Astrocyte of the spinal cord (primary cell): Measurements from ENCODE around the gene C9orf78.

ENCODE experiments used
- DNase-seq: peaks from one replicate; pipeline ENCODE4 v3.0.0; 2011; ENCODE audit warnings: low read depth, low spot score
- H3K4me3 ChIP-seq: 2 replicates; pipeline ENCODE4 v1.5.1; 2011; ENCODE audit warnings: low read depth, mild to moderate bottlenecking, low read length, moderate library complexity
- in situ Hi-C: cut with HindIII; loops from 2 replicates; pipeline ENCODE4 v1.10.0; 2017; ENCODE audit warnings: low sequenced_read_pairs
- TF ChIP-seq, protein P1 (sequence below): IDR thresholded peaks from 2 replicates; pipeline ENCODE4 v1.5.1; 2012; ENCODE audit warnings: low read depth, mild to moderate bottlenecking, low read length, inconsistent platforms

C9orf78 gene

DNA sequence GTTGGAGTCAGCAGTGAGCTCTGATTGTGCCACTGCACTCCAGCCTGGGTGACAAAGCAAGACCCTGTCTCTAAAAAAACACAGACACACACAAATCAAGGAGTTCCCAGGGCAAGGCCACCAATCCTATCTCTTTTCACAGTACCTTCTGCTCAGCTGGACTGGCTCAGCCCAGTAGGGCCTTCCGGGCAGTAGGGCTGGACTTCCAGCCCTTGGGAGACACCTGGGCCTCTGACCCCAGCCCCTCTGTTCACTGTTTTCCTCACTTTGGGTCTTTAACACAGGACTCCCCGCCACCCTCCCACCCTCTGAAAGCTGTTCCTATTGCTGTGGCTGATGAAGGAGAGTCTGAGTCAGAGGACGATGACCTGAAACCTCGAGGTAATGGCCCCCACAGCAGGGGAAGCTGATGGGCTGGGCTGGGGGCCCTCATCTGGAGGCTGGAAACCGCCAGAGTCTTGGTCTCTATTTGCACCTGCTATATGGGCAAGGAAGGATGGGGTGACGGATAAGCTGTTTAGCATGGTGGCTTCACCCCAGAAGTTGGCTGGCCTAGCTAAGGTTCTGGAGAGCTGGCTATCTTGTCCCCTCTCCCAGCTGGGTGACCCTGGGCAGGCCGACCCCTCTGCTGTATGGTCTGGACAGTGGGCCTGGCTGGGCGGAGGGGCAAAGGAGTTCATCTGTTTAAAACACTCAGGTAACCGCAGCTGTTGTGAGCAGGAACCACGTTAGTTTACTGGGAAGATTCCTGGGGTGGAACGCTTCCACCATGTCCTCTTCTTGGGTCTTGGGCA lies 25.8 kb upstream of the C9orf78 start:
- TF ChIP-seq, protein P1, sequence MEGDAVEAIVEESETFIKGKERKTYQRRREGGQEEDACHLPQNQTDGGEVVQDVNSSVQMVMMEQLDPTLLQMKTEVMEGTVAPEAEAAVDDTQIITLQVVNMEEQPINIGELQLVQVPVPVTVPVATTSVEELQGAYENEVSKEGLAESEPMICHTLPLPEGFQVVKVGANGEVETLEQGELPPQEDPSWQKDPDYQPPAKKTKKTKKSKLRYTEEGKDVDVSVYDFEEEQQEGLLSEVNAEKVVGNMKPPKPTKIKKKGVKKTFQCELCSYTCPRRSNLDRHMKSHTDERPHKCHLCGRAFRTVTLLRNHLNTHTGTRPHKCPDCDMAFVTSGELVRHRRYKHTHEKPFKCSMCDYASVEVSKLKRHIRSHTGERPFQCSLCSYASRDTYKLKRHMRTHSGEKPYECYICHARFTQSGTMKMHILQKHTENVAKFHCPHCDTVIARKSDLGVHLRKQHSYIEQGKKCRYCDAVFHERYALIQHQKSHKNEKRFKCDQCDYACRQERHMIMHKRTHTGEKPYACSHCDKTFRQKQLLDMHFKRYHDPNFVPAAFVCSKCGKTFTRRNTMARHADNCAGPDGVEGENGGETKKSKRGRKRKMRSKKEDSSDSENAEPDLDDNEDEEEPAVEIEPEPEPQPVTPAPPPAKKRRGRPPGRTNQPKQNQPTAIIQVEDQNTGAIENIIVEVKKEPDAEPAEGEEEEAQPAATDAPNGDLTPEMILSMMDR = no peak
- DNase-seq = no peak
- in situ Hi-C loops = no loop called here
- no peak overlapping the region for H3K4me3 ChIP-seq

DNA sequence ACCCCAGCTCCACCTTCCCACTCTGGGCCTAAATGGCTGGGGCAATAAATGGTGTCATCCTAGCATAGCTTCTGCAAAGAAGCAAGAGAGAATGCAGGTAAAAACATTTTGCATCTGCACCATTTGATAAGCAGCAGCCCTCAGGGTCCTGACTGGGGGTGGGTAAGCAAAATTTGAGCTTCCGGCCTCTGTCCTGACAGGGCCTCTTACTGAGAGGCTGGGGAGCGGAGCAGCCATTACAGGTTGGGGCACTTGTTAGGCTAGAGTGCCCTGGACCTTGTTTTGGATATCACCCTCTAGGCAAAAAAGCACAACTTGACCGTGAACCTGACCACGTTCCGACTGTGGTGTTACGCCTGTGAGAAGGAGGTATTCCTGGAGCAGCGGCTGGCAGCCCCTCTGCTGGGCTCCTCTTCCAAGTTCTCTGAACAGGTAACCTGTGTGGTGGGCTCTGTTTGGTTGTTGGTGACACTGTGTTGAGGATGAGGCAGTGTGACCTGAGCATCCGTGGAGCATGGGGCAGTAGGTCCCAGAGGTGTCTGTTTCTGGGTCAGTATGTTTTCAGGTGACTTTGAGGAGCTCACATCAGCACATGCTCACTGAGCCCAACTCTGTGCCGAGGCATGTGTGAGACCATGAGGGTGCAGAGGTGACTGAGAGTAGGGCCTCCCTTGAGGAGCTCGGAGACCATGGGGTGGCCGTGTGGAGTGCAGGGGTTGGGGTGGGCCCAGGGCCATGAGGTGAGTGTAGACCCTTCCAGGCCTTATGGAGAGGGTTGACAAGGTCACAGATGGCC lies 23.3 kb upstream of the C9orf78 start:
- in situ Hi-C loops = no loop called here

DNA sequence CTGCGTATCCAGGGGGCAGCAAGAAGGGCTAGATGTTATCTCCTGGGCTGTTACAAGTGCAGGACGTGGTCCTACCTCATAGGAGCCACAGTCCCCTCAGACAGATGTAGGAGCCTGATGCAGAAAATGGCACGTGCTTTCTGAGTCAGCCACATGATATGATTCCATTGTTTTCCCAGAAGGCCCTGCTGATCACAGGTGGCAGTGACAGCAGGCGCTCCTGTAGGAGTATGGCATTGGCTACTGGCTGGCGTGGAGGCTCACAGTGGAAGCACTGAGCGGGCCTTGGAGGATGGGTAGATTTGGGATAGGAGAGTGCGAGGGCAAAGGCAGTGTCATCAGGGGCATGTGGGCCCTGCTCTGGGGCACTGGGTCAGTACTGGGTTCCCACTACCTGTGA lies 22.1 kb upstream of the C9orf78 start:
- in situ Hi-C loops = no loop called here
- H3K4me3 ChIP-seq = no peak overlapping the region
- TF ChIP-seq, protein P1 = no peak
- DNase-seq = no peak

More for the DNA sequence above, 23.3 kb upstream of the C9orf78 start:
- TF ChIP-seq, protein P1 = no peak
- DNase-seq = no peak
- H3K4me3 ChIP-seq = no peak overlapping the region

DNA sequence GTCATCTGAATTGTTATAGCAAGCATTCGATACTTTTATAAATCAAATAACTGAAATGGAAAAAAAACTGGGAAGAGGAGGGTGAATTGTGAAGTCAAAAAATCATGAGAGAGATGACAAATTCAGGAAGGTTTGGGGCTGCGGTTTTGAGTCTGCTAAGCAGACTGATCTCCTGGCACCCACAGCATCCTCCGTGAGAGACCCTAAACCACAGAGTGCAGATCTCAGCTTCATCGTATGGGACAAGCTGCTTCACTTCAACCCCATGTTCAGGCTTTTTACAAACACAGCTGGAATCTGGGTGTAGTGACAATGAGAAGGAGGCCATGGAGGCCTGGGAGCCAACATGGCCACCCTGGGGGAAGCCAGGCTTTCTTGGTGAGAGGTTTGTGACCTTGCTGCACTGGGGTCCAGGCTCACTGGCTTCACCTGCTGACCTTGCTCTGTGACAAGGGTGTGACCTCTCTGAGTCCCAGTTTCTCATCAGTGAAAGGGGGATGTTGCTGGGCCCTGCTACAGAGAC lies 19.6 kb upstream of the C9orf78 start:
- TF ChIP-seq, protein P1 = no peak

DNA sequence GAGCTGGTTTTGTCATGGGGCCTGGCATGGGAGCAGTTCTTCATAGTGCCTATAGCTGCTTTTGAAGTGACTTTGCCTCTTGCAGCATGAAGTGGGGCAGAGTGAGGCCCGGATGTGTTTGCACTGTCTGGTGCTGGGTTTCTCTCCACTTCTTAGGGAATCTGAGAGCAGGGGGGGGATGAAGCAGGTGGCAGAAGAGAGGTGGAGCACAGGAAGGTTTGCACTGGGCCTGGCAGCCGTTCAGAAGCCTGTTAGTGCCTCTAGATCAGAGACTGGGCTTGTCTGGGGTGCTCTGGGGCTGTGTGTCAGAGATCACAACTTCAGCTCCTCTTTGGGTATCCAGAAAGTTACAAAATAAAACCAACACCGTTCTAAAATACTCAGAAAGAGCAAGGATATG lies 18.5 kb upstream of the C9orf78 start:
- in situ Hi-C loops = no loop called here

More for the DNA sequence above, 19.6 kb upstream of the C9orf78 start:
- in situ Hi-C loops = no loop called here
- DNase-seq = no peak
- no peak overlapping the region for H3K4me3 ChIP-seq

DNA sequence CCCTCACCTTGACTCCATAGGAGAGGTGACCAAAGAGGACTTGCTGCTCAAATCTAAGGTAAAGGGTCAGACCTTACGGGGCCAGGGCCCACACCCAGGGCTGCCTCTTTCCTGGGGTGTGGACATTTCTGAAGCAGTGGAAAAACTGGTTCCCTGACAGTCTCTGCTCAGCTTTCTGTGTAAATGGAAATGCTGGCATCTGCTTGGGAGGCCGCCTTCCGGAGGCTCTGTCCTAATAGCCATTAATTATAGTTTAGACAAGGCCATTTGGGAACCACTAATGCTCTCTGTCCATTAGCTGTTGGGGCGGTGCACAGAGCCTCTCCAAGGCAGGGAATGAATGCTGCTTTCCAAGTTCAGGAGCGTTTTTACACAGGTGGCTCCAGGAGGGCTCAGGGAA lies 17.5 kb upstream of the C9orf78 start:
- TF ChIP-seq, protein P1 = no peak
- in situ Hi-C loops = no loop called here
- DNase-seq = no peak
- H3K4me3 ChIP-seq = no peak overlapping the region

More for the DNA sequence above, 18.5 kb upstream of the C9orf78 start:
- TF ChIP-seq, protein P1 = no peak
- DNase-seq = no peak
- H3K4me3 ChIP-seq = no peak overlapping the region
